Mesothelial cell of epicardium (in vitro differentiated cells): ENCODE measurements around the gene SLC30A7. TPM values are rescaled to one million over a fixed set of nuclear protein-coding genes. Genes with fewer than 3 reads are reported as not detected.
"Not testable (repeated sequence)": the region's sequence is repeated elsewhere in the genome, so short reads cannot be mapped to it uniquely, and the experiment has no call there.

Source experiments
- DNase-seq, 2 experiments: peaks; one replicate each; pipeline ENCODE4 v3.0.0; 2021; ENCODE audit warnings: low spot score in 2 of 2; ENCODE audit not compliant: unreplicated experiment in 2 of 2
- H3K27ac Mint-ChIP-seq: 2 replicates; pipeline ENCODE4 v1.8.0; 2021; ENCODE audit warnings: mixed read lengths
- H3K27me3 Mint-ChIP-seq: 2 replicates; pipeline ENCODE4 v1.8.0; 2021; ENCODE audit warnings: low read depth, mixed read lengths
- H3K36me3 Mint-ChIP-seq: 2 replicates; pipeline ENCODE4 v1.8.0; 2021; ENCODE audit warnings: mixed read lengths
- H3K4me1 Mint-ChIP-seq: 2 replicates; pipeline ENCODE4 v1.8.0; 2021; ENCODE audit warnings: mixed read lengths
- H3K4me3 Mint-ChIP-seq: 2 replicates; pipeline ENCODE4 v1.8.0; 2021; ENCODE audit warnings: mild to moderate bottlenecking, moderate library complexity, mixed read lengths
- H3K9me3 Mint-ChIP-seq: 2 replicates; pipeline ENCODE4 v1.8.0; 2021; ENCODE audit warnings: mixed read lengths
- CTCF ChIP-seq: fragments of 200-600 bp; sonication (generic); IDR thresholded peaks from one replicate; pipeline ENCODE4 v1.5.0; 2021; ENCODE audit warnings: antibody characterized with exemption; ENCODE audit not compliant: unreplicated experiment
- total RNA-seq: library from RNA; stranded (reverse); gene quantifications from 3 replicates; pipeline ENCODE4 v1.2.1, GENCODE V29; 2021

SLC30A7 gene
- total RNA-seq, 1 donor from 2014 or later: 43.5 TPM

- Mint-ChIP-seq H3K36me3 (peaks cover 42% of the 10 kb centered on the region), H3K4me3 (no peak overlapping the region), H3K27ac (no peak overlapping the region), H3K27me3 (no peaks in the 10 kb centered on the region), H3K4me1 (peaks cover 11% of the 10 kb centered on the region), H3K9me3 (peaks cover 14% of the 10 kb centered on the region)
- no peak for DNase-seq
- no peak for TF ChIP-seq CTCF
Observed at GRCh38 chr1:100952104-100952745, 56.3 kb downstream of the SLC30A7 start.

GRCh38 chr1:100952970-100953369, 57.1 kb downstream of the SLC30A7 start:
- not testable (repeated sequence) for DNase-seq, H3K27me3 Mint-ChIP-seq, H3K27ac Mint-ChIP-seq, H3K9me3 Mint-ChIP-seq, H3K4me3 Mint-ChIP-seq
- Mint-ChIP-seq H3K36me3 (peaks cover 35% of the 10 kb centered on the region), H3K4me1 (peaks cover 11% of the 10 kb centered on the region)

- DNase-seq: no peak
- H3K27ac Mint-ChIP-seq: peak overlapping the region; percentile 1
- H3K36me3 Mint-ChIP-seq: peaks cover 25% of the 10 kb centered on the region
- no peak for TF ChIP-seq CTCF
- no peak overlapping the region for H3K4me3 Mint-ChIP-seq
- no peaks in the 10 kb centered on the region for H3K27me3 Mint-ChIP-seq
- peaks cover 11% of the 10 kb centered on the region for H3K4me1 Mint-ChIP-seq
- H3K9me3 Mint-ChIP-seq: no peaks in the 10 kb centered on the region
Observed at GRCh38 chr1:100953960-100954730, 58.3 kb downstream of the SLC30A7 start.

GRCh38 chr1:100955322-100955721, 59.4 kb downstream of the SLC30A7 start:
- Mint-ChIP-seq H3K36me3 (peaks cover 23% of the 10 kb centered on the region), H3K9me3 (no peaks in the 10 kb centered on the region), H3K27ac (peak overlapping the region; percentile 67), H3K4me3 (no peak overlapping the region), H3K4me1 (peaks cover 10% of the 10 kb centered on the region), H3K27me3 (no peaks in the 10 kb centered on the region)
- TF ChIP-seq CTCF: no peak
- DNase-seq: no peak

GRCh38 chr1:100959502-100960060, 63.7 kb downstream of the SLC30A7 start:
- Mint-ChIP-seq H3K27ac (no peak overlapping the region), H3K27me3 (no peaks in the 10 kb centered on the region), H3K9me3 (no peaks in the 10 kb centered on the region)

More at GRCh38 chr1:100959502-100960060, 63.7 kb downstream of the SLC30A7 start:
- TF ChIP-seq CTCF: no peak
- peaks cover 2% of the 10 kb centered on the region for H3K4me1 Mint-ChIP-seq
- H3K4me3 Mint-ChIP-seq: no peak overlapping the region
- peaks cover 19% of the 10 kb centered on the region for H3K36me3 Mint-ChIP-seq
- no peak for DNase-seq
